Globus pallidus (tissue), 1 donor: Measurements from ENCODE around the gene MKI67.

ENCODE experiments used
- DNase-seq: peaks from one replicate; pipeline ENCODE4 v3.0.0-alpha.2; 2015; ENCODE audit warnings: low spot score

MKI67 gene

DNA sequence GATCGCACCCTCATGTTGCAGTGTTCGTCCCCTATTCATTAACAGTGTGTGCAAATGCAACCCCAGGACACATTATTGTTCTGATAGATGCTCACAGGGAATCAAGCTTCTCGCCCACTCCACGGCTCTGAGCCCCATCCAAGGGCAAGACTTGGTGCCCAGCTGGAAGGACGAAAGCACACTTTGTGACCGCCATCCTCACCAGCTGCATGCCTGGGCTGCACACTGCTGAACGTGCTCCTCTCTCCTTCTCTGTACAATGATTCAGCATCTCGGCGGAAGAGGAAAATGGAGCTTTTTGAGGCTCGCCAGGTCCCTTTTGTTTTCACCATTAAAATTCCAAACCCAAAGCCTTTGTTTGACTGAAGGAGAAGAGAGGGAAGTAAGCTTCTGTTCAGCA, 41.9 kb downstream of the MKI67 start:
- DNase-seq, result no peak

DNA sequence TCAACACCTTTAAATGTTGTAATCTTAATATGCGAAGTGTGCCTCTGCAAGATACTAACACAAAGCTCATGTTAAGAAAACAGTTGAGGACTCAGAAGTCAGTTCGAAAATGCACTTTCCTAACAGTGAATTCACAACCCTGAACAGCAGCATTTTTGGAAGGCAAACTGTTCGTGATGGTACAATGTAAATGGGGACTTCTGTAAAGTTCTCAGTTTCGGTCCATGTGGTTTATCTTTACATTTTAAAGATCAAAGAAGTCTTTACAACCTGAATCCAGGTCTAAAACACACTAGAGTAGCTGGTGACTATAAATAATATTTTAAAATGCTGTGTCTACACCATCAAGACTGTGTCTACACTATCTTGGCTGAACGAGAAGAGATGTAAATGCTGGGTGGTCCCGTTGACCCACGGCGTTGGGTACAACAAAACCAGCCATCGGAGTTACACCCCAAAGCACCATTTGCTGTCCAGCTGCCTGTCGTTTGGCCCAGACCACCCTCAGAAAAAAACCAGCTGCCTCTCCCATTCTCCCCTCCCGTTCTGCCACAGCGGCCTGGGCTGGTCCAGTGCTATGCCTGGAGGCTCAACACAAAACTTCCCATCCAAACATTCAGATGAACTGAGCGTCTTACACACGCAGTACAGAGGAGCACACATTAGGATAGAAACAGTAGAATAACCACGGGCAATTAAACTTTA, 42.9 kb downstream of the MKI67 start:
- DNase-seq, result no peak

DNA sequence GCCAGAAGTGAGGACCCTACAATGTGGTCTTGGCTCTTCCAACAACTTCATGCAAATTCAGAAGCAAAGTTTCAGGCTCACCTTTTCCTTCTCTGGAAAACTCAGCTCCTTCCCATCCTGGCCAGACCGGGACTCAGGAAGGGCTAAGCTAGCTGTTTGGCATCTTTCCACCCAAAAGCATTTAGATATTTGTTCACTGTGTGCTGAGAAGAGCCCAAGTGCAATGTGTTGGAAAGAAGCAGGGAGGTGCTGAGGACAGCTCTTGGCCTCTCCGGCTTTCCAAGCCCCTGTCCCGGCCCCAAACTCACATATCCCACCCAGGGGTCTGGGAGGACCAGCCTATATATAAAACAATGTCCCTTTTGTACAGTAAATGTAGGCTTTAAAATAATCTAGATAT, 44.5 kb downstream of the MKI67 start:
- no peak for DNase-seq

DNA sequence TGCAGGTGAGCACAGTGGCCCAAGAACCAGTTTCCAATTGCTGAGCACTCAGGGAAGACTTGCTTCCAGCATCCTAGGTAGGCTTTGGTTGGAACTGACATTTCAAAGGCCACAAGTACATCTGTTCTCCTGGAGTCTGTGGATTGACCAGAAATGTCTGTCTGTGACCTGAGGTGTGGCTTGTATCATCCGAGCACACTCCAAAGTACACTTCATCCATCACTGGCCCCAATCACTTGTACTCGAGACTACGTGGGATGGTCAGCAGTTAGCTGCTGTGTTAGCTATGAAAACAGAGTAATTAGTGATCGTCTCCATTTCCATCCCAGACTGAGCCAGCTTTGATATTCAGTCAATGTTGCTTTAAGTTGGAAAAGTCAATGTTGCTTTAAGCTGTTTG, 45.0 kb downstream of the MKI67 start:
- DNase-seq, result no peak

DNA sequence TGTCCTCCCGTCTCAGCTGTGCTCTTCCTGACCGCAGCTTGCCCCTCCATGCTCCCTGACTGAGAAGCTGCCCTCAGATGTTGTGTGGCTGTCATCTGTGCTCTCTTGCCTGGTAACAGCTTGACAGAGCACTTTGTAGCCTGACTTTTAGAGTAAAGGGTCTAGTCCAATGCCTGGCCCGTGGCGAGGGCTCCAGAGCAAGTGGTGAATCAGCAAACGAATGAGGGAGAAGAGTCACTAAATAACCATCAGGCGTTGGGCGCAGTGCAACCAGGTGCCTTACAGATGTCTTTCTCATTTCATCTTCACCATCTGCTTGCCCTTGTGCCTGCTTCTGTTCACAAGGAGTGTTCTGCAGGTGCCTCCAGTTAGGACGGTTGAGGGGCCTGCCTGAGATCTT, 45.6 kb downstream of the MKI67 start:
- no peak for DNase-seq

DNA sequence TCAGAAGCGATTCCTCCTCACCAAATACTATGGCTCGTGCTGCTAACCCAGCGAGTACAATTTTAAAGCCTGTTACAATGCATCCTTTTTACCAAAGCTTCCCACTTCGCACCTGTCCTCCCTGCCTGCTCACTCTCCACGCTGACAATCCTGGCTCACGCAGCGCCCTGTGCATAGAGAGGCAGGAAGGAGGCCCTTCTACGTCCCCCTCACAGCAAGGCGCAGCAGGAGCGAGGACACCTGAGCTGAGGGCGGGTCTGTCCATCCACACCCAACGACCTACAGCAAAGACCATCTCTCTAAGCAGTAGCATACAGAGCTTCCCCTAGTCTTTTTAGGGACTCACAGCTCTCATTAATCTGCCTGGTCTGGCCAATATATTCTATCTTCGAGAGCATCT, 46.0 kb downstream of the MKI67 start:
- DNase-seq, result no peak

DNA sequence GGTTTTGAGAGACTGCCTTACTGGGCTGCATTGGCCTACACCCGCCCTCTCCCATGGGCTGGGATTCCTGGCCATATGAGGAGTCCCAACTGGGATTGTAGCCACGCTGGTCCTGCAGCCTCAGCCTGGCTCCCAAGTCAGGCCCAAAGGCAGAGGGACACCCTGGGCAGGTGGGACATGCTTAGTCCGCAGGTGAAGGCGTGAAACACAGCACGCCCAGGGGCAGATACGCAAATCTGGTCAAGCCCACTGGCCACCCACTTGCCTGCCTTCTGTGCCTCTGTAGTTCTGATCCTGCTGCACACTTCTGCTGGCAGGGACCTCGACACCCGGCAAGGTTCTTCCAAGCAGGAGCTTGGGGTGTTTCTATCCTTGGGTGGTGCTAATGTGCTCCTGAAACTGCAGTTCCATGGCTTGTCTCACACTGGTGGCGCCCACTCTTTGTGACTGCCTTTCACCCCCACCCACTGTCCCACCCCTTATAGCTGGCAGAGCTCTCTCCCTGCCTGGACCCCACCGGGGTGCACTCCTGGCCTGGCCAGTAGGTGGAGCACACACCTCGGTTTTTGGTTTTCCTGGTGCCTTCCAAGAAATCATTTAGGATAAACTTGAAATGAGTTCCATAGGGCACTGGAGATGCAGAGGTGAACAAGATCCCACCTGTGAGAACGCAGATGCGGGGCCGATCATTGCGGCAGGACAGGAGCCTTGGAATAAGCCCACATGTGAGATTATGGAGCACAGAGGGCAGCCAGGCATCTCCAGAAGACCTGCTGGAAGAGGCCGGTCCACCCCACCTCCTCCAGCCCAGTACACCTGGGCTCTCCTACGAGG, 47.9 kb downstream of the MKI67 start:
- DNase-seq, result no peak

DNA sequence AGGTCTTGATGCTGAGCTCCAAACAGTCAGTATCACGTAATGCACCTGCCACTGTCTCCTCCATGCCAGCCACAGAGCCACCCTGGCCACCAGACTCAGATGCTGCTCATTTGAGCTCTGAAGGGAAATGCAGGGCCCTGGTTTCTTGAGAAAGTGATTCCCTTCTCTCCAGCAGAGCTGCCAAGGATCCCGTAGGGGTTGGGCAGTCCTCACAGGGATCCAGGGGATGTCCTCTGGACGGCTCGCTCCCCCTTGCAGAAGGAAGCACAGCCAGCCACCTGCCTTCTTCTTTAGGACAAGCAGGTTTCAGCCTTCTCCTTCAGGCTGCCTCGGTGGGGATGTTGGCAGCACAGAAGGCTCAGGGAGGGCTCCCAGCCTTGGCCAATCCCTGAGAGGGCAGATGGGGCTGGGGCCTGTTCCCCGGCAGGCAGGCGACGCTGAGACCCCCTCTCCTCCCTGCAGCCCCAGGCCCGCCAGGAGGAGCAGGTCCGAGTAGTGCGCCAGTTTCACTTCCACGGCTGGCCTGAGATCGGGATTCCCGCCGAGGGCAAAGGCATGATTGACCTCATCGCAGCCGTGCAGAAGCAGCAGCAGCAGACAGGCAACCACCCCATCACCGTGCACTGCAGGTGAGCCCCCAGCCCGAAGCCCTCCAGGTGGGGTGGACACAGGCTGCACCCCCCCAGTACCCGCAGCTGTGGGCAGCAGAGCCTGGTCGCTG, 48.9 kb downstream of the MKI67 start:
- no peak for DNase-seq

DNA sequence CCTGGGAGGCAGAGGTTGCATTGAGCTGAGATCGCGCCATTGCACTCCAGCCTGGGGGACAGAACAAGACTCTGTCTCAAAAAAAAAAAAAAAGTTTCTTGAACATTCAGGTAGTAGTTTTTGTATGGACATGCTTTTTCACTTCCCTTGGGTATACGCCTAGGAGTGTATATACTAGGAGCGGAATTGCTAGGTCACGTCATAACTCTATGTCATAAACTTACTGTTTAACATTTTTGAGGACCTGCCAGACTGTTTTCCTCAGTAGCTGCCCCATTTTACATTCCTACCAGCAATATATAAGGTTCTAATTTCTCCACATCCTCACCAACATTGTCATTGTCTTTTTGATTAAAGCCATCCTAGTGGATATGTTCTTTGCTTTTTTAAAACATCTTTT, 51.6 kb downstream of the MKI67 start:
- no peak for DNase-seq

DNA sequence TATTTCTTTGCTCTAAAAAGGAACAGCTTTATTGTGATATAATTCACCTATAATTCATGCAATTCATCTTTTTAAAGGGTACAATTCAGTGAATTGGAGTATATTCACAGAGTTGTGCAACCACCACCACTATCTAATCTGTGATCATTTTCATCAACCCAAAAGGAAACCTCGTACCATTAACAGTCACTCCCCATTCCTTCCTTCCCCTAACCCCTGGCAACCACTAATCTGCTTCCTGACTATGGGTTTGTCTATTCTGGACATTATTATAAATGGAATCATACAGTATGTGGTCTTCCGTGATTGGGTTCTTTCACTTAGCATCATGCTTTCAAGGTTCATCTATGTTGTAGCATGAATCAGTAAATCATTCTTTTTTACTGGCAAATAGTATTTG, 52.3 kb downstream of the MKI67 start:
- no peak for DNase-seq

DNA sequence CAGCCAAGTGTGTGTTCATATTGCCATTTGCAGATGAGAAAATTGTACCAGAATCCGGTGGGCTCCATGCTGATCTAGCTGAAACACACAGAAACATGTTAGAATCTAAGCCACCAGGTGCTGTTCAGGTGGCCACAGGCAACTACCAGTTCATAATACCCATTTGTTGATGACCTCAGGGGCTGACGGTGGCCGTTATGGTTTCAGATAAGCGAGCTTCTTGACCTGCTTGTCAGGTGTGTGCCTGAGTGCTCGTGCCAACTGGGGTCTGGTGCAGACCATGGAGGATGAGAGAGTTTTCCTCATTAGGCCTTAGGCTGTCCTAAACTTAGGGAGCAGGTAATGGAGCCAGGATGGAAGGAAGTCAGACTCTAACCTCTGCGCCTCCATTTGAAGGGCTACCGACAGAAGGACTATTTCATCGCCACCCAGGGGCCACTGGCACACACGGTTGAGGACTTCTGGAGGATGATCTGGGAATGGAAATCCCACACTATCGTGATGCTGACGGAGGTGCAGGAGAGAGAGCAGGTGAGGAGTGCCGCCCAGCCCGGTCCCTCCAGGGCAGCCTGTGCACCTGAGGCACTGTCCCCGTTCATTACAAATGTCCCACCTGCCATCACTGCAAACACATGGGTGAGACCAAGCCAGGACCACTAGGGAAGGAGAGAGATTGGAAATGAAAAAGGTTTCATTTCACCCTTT, 53.1 kb downstream of the MKI67 start:
- no peak for DNase-seq

DNA sequence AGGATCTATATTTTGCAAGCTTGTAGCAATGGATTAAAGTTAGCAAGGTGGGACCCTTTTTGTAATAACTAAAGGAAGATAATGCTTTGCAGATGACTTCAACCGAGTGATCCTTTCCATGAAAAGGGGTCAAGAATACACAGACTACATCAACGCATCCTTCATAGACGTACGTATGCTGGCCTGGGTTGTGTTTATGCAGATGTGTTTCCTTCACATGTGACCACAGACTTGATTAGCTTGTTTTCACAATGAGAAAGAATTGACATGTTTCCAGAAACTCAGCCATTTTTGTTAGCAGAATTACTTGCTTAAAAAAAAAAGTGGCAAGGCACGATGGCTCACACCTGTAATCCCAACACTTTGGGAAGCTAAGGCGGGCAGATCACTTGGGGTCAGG, 54.2 kb downstream of the MKI67 start:
- no peak for DNase-seq

DNA sequence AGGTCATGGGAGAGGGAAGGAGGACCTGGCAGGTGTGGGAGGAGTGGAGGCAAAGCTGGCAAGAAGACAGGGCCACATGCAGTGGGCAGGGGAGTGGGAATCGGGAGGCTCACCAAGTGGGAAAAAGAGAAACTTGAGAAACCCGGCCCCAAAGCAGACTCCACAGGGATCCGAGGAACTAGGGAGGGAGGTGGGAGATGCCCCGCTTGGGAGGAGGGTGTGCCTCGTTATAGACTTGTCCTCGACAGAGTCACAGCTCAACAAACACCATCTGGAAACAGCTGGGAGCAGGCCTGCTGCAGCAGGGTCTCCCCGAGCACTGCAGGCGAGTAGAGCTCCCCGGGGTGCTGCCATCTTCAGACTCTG, 54.8 kb downstream of the MKI67 start:
- DNase-seq, result no peak

DNA sequence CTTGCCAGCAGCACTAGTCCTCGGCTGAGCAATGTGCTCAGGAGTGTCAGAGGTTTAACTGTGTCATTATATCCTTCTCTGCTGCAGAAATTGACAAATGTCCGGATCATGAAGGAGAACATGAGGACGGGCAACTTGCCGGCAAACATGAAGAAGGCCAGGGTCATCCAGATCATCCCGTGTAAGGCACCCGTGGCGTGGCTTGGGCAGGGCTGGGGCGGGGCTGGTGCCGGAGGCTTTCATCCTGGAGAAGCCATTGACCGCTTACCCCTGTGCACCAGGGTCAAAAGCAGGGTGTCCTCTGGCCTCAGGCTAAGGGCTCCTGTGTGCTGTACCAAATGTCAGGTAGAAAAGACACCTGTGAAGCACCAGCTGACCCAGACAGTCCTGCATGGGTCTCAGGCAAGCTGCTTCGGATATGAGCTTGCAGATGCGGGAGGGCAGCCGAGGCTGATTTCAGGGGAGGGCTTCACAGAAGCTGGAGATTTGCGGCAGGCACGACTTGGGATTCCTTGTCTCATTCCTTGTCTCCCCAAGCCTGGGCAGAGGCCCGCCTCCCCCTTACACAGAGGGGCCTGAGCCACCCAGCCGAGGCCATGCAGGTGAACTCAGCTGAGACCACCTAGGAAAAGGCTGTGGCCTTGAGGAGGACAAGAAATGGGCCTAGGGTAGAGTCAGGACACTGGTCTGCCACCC, 55.4 kb downstream of the MKI67 start:
- no peak for DNase-seq

DNA sequence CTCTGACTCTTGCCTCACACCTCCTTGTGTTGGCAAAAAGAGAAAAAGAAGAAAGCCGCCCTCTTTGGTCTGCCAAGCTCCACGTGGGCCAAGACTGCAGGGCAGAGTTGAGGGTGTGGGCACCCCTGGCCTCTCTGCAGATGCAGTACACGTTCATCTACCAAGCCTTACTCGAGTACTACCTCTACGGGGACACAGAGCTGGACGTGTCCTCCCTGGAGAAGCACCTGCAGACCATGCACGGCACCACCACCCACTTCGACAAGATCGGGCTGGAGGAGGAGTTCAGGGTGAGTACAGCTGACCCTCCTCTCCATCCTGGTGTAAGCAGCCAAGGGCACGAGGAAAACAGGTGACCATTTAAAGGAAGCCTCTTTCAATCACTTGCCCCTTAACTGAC, 56.1 kb downstream of the MKI67 start:
- no peak for DNase-seq

DNA sequence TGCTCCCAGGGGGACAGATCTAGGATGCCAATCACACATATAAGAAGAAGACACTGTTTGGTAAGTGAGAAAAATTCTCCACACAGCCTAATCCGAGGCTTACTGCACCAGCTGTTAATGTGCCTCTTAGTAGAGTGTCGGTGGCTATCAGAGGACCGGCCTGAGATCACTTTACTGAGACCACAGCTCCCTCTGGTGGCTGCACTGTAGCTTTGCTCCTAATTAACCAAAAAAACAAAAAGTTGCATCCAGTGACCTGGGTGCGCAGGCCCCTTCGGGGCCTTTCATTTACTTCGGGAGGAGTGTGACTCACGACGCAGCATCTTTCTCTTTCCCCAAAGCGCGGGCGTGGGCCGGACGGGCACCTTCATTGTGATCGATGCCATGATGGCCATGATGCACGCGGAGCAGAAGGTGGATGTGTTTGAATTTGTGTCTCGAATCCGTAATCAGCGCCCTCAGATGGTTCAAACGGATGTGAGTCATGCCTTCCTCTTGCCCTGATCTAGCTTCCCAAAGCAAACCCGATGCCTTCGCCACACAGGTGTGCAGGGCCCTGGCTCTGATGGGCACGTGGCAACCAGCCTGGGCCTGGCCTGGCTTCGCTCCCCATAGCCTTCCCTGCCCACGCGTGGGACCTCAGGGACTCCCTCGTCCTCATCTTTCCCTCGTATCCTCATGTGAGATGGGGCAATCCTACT, 56.7 kb downstream of the MKI67 start:
- peak; percentile 78 for DNase-seq

DNA sequence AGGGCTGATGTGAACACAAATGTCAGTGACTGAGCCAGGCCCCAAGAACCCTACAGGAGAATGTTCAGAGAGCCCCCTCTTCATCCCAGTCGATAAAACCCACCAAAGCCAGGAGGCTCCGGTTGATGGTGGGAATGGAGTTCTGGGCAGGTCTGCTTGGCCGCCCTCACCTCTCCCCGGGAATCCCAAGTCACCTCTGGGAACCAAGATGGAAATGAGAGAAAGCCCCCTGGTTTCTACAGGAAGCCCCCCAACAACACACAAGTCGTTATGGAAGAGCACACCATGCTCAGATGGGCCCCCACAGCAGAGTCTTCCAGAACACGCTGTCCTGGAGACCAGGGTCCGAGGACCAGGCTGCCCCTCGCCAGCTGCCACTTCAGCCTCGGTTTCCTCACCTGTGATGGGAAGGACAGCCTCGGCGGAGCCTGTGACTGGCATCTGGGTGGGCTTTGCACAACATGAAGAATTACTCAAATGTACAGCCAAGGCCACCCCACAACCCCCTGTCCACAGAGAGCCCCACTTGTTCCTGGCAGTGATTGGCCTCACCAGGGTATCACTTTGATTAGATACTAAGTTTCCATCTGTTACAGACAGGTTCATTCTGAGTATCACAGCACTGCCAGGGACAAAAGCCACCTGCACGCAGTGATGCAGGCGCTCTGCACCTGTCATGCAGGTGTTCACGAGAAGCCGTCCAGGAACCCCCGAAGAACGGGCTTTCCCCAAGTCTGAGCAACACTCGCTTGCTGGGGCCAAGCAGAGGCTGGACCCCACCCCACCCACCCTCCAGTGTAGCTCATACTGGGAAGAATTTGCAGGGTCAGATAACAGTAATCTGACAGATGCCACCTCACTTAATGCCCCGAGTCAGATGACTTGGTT, 57.6 kb downstream of the MKI67 start:
- DNase-seq, result no peak

DNA sequence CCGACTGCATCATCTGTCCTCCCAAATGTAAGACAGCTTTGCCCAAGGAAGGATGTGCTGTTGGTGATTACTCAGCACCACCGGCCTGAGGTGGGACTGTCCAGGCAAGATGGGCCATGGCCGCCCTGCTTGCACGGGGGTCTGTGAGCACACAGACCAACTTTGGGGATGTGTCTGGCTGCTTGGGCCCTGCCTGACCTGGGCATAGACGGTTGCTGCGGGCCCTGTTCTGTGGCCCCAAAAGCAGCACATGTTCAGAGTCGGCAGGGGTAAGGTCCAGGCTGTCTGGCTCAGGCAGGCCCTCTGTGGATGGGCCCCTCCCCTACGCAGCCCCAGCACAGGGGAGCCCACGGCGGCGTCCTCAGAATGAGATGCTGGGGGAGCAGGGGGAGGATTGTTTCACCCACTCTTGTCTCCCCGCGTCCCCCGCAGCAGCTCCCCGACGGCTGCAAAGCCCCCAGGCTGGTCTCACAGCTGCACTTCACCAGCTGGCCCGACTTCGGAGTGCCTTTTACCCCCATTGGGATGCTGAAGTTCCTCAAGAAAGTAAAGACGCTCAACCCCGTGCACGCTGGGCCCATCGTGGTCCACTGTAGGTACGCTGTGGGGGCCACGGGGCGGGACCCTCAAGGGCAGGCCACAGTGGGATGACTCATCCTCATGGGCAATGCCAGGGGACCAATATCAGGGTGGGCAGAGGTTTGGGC, 58.4 kb downstream of the MKI67 start:
- DNase-seq, result no peak

DNA sequence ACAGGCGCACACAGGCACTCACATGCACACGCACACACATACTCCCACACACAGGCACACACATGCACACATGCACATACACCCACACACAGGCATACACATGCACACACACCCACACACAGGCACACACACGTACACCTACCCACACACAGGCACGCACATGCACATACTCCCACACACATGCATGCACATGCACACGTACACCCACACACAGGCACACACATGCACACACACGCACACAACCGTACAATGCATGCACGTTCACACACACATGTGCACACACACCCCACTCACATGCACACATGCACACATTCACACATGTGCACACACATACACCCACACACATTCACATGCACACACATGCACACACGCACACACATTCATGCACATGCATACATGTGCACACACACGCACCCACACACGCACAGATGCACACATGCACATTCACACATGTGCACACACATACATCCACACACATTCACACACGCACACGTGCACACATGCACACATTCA, 59.3 kb downstream of the MKI67 start:
- no peak for DNase-seq
